ENCODE data around the gene POFUT1.

The POFUT1 gene

DNA sequence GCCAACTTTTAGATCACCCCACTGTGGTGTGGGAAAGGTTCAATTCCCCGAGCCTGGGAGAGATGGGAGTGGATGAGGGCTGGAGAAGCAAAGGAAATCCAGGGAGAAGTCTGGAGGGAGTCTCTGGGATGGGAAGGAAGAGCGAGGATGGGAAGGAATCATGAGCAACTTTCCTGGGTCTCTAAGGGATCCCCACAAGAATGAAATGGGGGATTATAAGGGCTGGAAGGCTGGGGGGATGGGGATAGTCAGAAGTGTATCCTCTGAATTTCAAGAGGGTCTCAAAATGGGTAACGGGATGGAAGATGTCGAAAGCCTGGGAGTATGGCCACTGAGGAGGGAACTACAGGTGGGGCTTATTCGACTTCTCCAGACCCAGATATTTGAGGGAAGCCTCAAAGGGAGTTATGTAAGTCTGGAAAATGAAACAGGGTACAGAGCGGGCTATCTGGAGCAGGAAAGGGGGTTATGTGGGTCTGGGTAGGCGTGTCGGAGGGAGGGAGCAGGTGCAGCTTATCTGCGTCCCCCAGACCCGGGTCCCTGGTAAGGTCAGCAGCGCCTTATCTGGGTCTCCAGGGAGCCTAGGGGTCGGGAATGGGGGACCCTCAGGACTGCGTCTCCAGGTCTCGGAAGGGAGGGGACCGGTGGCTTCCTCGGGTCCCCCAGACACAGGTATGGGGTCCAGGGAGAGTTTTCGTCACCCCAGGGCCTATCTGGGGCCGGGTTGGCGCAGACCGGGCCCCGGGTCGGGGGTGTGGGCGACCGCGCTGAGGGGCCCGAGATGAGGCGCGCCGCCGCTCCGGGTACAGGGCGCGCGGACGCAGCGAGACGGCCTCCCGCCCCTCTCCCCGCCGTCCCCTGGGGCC lies 687 bp upstream of the POFUT1 start:
- no peak for DNase-seq (ENCODE audit: low read depth)

DNA sequence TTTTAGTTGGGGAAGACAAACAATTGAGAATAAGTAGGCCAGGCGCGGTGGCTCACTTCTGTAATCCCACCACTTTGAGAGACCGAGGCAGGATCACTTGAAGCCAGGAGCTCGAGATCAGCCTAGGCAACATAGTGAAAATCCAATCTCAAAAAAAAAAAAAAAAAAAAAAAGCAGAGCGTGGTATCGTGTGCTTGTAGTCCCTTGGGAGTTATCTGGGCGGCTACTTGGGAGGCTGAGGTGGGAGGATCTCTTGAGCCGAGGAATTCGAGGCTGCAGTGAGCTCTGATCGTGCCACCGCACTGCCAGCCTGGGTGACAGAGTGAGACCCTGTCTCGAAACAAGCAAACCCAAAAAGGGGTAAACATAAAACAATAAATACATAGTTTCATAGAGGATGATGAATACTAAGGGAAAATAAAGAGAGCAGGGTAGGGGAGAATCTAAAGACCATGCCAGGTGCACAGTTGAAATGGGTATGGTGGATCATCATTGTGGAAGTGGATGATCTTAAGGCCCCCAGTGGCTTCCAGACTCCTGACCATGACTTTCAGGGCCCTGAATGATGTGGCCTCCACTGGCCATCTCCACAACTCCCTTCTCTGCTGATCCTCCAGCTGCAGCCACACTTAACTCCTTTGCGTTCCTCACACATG lies 947 bp downstream of the POFUT1 start:
- DNase-seq (ENCODE audit: low read depth) = no peak

DNA sequence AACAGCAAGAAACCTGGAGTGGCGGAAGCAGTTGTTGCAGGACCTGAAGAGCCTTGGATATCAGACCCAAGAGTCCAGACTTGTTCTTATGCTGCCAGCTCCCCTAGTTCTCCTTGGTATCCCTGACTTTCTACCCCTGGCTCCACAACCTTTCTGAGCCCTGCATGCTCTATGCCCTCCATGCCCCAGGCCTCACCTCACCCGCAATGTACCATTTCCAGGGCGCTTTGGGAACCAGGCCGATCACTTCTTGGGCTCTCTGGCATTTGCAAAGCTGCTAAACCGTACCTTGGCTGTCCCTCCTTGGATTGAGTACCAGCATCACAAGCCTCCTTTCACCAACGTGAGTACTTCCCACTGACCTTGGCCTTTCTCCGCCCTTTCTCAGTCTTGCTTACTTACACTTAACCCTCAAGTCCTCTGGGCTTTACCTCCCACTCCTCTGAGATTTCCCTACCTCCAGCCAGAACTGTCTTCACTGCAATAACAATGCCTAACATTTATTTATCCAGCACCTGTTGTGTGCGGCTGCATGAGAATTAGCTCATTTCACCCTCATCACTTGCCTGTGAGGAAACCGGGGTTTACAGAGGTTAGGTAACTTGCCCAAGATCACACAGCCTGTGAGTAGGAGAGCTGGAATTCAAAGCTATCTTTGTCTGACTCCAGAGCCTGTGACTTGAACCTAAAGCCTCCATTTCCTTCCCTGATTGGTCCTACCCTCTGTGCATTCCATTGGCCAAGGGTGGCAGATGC lies 2.3 kb downstream of the POFUT1 start:
- no peak for DNase-seq (ENCODE audit: low read depth)

DNA sequence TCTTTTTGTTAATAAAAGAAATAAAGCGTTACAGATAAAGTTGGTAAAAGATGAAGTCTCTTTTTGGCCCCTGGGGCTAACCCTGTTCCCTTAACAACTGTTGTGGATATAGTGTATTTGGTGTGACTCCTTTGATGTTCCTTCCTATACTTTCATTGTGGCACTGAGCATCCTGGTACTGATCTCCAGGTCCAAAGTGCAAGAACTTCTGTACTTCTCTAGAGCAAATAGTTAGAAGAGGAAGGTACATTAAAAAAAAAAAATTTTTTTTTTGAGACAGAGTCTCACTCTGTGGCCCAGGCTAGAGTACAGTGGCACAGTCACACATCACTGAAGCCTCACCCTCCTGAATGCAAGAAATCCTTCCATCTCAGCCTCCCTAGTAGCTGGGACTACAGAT lies 6.2 kb downstream of the POFUT1 start:
- DNase-seq (ENCODE audit: low read depth) = no peak

DNA sequence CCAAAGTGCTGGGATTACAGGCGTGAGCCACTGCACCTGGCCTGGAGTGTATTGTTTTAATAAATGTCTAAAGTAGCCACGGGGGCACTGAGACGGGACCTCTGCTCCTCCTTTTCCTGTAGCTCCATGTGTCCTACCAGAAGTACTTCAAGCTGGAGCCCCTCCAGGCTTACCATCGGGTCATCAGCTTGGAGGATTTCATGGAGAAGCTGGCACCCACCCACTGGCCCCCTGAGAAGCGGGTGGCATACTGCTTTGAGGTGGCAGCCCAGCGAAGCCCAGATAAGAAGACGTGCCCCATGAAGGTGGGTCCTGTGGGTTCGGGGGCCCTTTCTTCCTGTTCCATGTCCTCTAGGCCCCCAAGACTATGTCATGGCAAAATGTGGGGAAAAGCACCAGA lies 7.5 kb downstream of the POFUT1 start:
- DNase-seq (ENCODE audit: low read depth) = no peak

DNA sequence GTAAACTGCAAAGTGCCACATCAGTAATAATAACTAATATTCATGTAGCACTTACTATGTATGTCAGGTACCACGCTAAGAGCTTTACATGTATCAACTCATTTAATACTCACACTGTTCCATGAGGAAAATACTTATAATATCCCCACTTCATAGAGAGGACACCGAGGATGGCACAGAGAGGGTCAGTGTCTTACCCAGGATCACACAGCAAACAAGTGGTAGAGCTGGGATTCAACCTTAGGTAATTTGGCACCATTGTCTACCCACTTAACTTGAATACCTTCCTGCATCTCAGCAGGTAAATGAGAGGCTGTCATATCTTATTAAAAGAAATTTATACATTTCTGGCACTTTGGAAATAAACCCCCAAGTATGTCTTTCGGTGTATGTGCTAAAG lies 8.0 kb downstream of the POFUT1 start:
- no peak for DNase-seq (ENCODE audit: low read depth)

DNA sequence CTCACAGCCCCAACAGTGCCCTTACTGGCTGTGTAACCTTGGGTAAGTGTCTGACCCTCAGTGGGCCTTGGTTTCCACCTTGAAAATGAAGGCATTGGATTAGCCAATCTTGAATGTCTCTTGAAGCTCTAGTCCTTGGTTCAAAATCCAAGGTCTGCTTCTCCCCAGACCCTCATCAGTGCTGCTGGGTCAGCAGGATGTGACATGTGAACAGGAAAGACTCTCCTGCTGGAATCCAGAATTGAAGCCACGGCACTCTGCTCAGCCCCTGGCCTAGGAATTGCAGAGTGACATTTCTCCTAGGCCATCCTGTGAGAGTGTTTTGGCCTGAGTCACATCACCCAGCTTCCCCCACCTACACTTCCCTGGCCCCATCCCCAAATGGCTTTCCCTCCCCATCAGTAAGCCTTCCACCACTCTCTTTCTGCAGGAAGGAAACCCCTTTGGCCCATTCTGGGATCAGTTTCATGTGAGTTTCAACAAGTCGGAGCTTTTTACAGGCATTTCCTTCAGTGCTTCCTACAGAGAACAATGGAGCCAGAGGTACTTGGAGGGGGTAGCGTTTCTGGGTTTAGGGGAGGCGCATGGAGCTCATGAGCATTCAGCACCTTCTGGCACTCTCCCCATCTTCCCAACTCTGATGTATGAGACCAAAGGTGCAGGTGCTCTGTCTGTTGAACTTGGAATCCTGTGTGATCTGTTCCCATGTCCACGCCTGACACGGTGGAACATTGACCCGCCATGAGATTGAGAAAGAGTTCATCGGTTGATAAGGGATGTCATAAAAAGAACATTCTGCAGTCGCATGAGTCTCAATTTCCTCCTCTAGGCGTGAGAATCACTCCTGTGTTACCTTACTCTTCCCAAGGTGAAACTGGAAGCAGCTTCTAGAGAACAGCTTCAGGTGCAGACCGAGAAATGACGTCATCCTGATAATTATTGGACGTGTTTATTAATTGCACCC lies 8.8 kb downstream of the POFUT1 start:
- no peak for DNase-seq (ENCODE audit: low read depth)

DNA sequence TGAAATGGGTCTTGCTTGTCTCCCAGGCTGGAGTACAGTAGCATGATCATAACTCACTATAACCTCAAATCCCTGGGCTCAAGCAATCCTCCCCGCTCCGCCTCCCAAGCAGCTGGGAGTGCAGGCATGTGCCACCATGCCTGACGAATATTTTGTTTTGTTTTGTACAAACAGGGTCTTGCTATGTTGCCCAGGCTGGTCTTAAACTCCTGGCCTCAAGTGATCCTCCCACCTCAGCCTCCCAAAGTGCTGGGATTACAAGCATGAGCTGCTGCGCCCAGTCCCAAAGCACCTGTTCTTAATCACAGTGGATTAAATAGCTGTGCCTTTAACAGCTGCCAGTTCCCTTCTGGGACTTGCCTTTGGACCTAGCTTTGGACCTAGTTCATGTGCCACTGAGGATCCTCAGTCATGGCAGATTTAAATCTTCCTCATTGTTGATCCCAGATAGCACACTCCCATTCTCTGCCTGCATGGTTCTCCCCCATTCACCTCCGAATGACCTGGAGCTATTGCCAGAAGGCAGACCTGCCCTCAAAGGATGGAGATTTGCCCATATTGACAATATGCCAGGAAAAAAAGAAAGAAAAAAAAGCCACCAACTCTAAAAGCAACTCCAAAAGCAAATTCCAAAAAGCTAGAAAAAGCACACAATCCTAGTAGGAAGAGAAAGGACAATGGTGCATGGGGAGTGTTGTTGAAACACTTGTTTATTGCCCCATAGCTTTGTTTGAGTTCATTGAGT lies 10.6 kb downstream of the POFUT1 start:
- DNase-seq (ENCODE audit: low read depth) = no peak

DNA sequence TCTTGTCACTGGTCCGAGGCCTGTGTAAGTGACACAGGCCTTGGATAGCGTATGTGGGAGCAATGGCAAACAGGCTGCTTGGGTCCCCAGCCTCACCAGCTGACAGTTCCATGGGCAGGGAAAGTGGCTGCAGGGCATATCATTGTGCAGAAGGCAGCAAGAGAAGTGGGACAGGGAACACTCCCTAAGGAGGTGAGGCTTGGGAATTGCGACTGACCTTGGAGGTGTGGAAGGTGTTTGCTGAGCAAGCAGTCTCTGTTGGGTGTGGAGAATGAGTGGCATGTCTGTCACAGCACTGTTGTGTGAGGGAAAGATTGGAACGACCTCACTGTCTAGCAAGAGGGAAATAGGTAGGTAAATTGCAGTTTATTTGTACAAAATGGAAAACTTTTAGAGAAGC lies 16.8 kb downstream of the POFUT1 start:
- DNase-seq (ENCODE audit: low read depth) = no peak

DNA sequence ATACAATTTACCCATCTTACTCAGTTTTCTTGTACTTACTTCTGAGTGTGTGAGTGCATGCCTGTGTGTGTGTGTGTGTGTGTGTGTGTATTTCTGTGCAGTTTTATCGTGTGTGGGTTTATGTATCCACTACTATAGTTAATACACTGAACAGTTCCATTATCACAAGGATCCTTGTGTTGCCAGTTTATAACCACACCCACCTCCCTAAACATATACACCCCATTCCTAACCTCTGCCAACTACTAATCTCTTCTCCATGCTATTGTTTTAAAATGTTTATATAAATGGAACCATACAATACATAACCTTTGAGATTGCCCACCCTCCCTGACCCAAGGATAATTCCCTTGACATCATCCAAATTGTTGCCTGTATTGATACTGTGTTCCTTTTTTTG lies 18.7 kb downstream of the POFUT1 start:
- DNase-seq (ENCODE audit: low read depth) = no peak

DNA sequence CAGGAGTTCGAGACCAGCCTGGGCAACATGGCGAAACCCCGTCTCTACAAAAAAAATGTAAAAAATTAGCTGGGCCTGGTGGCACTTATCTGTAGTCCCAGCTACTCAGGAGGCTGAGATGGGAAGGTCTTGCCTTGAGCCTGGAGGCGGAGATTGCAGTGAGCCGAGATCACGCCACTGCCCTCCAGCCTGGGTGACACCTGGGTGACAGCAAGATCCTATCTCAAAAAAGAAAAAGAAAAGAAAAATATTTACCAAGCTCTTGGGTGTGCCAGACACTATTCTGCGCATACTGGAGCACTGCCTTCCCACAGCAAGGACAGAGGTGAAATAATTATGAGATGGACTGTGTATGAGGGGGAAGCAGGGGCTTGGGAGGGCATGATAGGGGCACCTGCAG lies 19.6 kb downstream of the POFUT1 start:
- DNase-seq (ENCODE audit: low read depth) = no peak

DNA sequence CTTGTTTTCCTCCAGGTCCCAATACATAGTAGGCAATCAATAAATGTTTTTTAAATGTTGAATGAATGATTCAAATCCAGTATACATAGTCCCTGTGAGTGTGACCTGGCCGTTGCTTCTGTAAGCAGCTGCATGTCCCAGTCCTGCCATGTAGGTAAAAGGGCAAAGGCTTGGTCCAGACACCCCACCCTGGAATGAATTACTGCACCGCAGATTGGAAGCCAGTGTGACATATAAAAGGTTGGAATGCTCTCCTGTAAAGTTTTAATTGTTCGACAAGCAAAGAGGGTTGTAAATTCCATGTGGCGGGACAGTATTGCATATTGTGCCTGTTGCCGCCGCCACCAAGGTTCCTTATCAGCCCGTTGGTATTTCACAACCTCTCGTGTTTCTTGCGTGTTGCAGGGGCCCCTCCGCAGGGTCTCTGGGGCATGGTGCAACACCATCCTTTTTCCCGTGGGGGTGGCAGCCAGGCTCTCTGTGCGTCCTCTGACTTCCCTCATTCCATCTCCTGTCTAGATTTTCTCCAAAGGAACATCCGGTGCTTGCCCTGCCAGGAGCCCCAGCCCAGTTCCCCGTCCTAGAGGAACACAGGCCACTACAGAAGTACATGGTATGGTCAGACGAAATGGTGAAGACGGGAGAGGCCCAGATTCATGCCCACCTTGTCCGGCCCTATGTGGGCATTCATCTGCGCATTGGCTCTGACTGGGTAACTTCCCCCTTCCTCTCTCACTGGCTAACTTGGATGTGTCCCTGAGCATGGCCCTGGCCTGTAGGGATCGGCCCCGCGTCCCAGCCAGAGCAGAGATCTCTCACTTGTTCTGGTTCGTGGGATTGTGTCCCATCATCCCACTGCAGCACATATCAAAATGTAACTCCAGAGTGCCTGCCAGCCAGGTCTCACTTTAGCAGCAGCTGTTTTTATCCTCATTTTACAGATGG lies 20.3 kb downstream of the POFUT1 start:
- DNase-seq (ENCODE audit: low read depth) = no peak

DNA sequence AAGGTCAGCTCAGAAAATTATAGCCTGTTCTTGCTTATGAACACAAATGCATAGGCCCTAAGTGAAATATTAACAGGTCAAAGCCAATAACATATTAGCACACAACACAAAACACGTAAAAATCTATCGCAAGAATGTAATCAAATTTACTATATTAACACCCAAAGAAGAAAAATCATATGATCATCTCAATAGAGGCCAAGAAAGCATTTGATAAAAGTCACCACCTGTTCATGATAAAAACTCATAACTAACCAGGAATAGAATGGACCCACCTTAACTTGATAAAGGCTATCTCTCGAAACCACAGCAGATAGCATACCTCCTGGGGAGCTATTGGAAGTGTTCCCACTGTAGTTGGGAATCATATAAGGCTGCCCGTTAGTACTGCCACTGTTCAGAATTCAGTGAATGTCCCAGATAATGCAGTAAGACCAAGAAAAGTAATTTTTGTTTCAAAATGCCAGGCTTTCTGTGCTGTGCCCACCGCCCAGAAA lies 21.6 kb downstream of the POFUT1 start:
- no peak for DNase-seq (ENCODE audit: low read depth)

DNA sequence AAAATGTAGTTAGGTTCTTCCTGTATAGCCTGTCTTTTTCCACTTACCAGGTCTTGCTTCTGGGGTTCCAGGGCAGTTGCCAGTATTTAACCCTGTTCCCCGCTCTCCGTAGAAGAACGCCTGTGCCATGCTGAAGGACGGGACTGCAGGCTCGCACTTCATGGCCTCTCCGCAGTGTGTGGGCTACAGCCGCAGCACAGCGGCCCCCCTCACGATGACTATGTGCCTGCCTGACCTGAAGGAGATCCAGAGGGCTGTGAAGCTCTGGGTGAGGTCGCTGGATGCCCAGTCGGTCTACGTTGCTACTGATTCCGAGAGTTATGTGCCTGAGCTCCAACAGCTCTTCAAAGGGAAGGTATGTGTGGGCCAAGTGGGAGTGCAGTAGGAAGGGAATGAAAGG lies 23.0 kb downstream of the POFUT1 start:
- DNase-seq (ENCODE audit: low read depth) = no peak

DNA sequence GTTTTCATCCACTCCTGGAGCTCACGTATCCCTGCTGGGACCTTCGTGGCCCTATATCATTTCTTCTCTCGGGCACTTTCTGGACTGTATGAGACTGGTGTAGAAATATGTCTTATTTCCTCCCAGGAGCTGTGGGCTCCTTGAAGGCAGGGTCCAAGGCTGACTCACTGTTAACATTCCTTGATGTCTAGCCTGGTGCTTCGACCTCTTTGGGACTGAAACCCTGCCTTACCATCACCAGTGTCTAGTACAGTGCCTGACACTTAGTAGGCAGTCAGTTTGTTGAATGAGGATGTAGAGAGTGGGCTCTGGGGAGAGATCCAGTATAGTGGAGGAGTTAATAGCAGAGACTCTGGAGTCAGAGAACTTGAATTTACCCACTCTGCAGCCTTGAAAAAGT lies 23.6 kb downstream of the POFUT1 start:
- no peak for DNase-seq (ENCODE audit: low read depth)

DNA sequence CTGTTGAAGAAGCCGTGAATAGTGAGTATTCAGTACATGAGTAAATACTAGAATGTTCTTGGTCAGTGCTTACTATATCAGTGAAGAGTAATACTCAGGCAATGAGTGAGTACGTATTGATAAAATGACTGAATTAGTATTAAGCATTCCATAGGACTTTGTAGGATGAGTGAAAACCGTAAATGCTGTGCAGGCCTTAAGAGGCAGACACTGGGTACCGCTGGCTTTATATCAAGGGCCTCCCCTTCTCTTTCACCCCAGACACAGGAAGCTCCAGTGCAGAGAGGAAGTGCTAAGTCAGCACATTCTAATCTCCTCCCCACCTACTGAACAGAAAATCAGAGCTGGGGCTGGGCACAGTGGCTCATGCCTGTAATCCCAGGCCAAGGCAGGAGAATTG lies 24.2 kb downstream of the POFUT1 start:
- DNase-seq (ENCODE audit: low read depth) = peak; percentile 7

DNA sequence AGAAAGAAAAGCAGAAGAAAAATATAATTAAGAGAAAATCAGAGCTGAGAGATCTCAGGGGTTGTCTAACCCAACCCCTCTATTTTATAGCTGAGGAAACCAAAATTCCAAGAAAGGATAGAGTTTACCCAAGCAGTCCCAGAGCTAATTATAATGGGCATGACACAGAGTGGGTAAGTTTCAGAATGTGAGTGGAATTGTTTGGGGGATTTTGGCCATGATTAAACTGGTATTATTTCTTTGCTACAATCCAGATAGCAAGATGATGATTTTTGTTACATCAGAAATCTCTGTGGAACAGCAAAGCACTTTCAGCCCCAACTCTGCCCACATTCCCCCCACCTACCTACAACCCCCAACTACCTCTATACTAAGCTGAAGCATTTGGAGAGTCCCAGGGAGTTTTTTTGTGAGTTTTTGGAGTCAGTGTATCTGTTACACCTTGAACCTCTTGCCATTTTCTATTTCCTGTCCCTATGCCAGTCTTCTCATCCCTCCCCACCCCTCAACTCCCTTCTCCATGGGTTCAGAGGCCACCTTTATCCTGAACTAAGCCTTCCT lies 24.7 kb downstream of the POFUT1 start:
- no peak for DNase-seq (ENCODE audit: low read depth)

DNA sequence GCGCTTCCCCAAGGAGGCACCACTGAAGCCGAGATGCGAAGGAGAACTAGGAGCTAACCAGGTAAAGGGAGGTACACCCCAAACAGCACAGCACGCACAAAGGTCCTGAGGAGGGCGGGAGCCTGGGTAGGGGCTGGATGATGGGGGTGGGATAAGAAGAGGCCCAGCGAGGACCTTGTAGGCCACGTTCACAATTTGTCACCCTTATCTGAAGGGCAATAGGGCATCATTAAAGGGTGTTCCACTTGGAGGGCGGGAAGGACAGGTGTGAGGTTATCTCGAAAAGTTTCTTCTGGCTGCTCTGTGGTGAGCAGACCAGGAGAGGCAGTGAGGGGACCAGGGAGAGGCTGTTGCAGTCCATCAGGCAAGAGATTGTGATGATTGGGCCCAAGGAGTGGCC lies 25.6 kb downstream of the POFUT1 start:
- no peak for DNase-seq (ENCODE audit: low read depth)

DNA sequence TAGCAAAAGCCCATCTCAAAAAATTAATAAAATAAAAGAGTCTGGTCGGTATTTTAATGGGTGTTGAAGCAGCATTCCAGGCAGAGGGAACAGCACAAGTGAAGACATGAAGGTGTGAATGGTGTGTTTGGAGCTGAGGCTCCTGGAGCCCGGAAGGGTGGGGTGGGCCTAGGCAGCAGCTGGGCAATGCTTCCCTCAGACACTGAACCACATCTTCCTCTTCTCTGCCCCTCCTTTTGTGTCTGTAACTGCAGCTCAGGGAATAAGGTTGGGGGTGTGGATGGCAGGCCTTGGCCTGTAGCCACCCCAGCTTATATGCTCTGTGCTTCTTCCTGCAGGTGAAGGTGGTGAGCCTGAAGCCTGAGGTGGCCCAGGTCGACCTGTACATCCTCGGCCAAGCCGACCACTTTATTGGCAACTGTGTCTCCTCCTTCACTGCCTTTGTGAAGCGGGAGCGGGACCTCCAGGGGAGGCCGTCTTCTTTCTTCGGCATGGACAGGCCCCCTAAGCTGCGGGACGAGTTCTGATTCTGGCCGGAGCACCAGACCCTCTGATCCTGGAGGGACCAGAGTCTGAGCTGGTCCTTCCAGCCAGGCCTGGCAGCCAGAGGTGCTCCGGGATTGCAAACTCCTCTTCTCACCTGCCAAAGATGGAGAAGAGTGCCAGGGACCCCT lies 26.6 kb downstream of the POFUT1 start:
- DNase-seq (ENCODE audit: low read depth) = no peak
